Inflammatory macrophage (primary cell): ENCODE data around the gene PURA.

Experiments used
- DNase-seq, 2 donors: peaks; one replicate each; pipeline ENCODE4 v3.0.0-alpha.2; 2020 to 2022

PURA gene

DNA sequence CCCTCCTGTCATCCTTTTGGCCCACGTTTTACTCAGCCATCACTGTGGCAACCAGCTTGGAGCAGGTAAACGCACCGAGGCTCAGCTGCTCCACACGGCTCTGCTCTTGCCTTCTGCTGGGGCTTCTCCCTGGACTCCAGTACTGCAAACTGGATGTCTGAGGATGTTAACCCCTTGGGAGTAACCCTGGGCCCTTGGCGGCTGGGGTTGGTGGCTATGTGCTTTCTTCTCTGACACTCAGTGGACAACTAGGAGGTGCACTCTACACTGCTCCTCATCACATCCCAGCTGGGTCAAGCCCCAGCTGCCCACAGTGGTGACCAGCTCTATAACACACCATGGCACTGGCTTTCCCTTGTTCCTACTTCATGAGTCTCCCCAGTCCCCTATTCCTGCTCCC is 48.9 kb downstream of the PURA start:
- DNase-seq: no peak

DNA sequence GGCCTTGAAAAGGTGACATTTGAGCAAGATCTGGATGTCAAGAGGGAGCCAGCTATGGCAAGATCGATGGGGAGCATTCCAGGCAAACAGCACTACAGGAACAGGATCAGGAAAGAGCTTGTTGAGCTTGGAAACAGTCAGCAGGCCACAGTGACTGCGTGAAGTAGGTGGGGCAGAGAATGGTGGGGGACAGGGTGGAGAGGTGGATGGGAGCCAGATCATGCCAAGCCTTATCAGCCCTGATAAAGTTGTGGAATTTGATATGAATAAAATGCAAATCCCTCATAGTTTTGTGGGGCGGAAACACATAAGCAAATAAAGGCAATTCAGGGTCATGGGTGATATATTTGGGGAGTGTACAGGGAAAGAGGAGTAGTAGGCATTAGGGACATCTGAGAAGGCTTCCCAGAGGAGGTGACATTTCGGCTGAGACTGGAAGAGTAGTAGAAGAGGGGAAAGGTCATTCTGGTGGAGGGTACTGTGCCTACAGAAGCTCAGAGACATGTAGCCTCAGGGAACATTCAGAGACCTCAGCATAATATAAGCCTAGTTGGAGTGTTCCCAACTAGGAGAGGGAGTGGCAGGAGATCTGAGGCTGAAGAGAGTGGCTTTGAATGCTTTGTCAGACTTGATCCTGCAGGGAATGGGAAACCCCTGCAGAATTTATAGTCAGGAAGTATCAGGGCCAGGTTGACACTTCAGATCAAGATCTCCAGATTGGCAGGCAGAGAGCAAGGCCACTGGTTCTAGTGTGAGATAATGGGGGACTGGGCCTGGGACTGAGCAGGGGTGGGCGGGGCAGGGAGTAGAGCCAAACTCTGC is 51.4 kb downstream of the PURA start:
- DNase-seq: no peak

DNA sequence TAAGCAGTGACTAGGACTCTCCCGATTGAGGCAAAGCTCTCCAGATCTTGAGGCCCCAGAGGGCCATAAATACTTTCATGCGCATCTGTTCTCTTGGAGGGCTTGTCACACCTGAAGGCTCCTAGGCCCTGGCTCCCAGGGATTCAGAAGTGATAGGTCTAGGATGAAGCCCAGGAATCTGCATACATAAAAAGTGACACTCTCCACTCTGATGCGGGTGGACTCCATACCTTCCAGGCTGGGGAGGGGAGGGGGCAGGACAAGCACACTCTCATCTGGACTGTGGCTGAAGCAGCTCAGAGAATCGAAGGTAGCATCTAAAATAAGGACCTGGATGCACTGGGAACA is 52.0 kb downstream of the PURA start:
- DNase-seq: no peak

DNA sequence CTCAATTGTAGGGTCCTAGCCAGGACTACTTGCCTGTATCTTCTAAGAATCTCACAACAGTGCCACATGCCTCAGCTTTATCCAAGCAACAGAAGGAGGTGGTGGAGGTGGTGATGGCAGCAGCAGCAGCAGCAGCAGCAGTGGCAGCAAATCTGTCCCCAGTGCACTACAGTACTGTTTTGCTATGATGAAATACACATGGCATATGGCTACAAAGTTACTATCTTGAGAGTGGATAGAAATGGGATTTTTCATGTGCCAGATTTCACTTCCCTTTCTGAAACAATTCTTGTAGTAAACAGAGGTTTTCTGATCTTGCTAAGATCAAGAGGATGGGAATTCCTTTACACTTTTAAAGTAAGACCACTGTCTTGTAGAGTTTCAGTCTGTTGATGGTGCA is 53.0 kb downstream of the PURA start:
- DNase-seq: peak; percentile 56 to 69

DNA sequence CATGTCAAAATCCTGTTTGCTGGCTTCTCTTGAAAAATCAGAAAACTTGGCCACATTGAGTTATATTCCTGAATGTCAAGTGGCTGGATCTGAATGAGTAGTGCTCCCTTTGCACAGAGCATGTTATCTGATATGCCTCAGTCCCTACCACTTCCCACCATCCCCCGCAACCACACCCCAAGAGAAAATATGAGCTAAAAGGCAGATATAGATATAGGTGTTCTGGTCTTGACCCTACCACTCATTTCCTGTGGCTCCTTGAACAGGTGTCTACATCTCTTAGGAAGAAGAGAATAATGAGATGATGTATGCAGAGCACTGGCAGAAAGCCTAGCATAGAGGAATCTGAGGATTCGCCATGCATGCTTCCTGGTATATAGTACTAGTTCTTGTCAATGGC is 54.5 kb downstream of the PURA start:
- no peak for DNase-seq

DNA sequence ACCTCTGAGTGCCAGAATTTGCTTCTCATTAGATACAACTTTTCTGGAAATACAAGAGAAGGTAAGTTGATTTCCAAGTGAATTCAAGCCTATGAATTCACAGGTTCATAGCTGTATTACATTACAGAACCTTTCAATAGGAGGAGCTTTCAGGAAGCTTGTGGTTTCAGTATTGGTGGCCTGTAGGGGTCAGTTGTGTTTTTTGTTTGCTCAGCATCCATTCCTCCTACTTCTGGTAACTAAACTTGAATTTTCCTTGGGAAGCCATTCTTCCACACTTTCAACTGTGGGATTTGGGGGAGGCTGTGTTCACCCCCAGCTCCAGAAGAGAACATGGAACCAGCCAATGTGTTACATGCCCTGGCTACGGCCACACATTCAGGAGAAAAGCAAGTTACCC is 55.5 kb downstream of the PURA start:
- DNase-seq: peak; percentile 7 to 28

DNA sequence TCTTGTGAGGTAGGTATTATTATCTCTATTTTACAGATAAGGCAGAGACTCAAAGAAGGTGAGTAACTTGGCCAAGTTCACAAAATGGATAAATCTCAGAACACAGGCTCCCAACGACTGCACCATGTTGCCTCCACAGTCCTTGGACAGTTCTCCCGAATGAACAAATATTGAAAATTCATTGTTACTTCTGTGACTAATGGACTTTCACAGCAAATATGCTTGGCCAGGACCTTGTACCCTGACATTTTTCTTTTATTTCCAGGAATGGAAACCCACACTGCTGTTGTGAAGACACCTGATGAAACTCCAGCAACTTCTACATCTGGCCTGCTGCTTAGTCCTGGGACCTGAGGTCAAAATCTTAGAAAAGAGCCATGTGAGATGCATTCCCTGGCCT is 58.6 kb downstream of the PURA start:
- no peak for DNase-seq

DNA sequence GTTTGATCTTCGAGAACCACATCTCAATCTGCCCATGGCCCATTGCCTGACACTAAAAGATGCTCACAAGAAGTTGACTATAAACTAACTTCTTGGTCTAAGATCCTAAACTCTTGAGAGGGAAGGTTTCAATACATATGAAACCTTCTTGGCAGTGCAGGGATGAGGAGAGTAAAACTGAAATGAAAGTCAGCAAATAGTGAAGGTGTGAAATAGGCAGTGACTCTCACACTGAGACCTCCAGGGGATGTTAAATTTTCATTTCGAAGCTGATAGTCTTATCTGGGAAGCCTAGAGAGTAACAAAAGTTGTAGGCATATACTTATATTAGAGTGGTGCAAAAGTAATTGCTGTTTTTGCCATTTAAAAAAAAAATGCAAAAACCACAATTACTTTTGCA is 60.1 kb downstream of the PURA start:
- DNase-seq: no peak

DNA sequence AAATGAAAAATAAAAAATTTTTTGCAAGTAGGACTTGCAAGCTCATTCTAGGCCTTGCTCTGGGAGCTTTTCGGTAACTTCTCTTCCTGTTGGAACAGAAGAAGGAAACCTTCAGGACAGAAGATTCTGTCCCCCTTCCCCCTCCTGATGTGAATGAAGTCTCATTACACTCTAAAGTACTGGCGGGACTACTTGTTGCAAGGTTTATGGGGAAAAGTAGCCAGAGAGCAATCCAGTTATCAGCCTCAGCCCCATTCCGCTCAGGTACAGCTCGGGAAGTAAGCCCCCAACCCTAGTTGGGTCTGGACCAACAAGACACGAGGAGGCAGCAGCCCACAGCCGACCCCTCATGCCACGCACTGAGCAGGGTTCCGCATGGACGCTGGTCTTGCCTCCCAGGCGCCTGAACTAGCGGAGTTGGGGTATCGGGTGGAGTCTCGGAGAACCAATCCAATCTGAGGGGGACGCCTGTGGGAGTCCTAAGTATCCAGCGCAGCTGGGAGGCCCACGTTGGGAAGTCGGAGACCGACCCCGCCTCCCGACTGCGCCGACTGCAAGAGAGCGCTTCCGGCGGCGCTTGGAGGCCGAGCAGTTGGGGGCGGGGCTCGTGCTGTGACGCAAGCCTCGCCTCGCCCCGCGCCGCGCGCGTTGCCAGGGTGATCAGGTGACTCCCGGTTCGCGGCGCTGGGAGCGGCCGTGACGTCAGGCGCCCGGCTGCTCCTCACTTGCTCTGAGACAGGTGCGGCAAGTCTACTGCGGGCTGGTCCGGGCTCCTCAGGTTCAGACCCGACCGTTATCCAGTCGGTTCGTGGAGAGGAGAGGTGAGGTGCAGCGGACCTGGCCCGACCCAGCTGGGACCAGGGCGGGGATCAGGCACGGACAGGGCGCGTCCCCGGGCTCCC is 60.8 kb downstream of the PURA start, which contains the start of gene CYSTM1:
Gene CYSTM1, plus strand, starts transcription at position 724 of the 902 bp plus-strand sequence. CDS start 19,278 bp downstream, outside the sequence.
- DNase-seq: peak; percentile 88 to 95
